IMR-90 (cell line): ENCODE measurements around the gene MAN2B1. TPM values are rescaled to one million over a fixed set of nuclear protein-coding genes. Genes with fewer than 3 reads are reported as not detected.

Experiments
- ATAC-seq: fragments of 200-7000 bp; cut with Tn5 transposase; 2 replicates; pipeline ENCODE4 v1.9.1; 2020; ENCODE audit warnings: low read depth, mild to moderate bottlenecking, moderate library complexity
- BruUV-seq: library from RNA; stranded (reverse); fragments of 400-500 nt; replicated peaks from 2 replicates; lab custom pipeline; 2021; lab: Mats Ljungman, UMichigan
- CTCF ChIA-PET: fragments of 300-600 bp; formaldehyde crosslinking; extraction: SDS; loops from one replicate; lab custom pipeline; 2021; ENCODE audit warnings: antibody characterized with exemption; lab: Yijun Ruan, JAX
- POLR2A ChIA-PET: fragments of 300-600 bp; sonication (Branson Sonifier 250); formaldehyde crosslinking; loops from one replicate; lab custom pipeline; 2022; ENCODE audit warnings: antibody characterized with exemption; ENCODE audit not compliant: unreplicated experiment; lab: Charles Lee
- DNase-seq: peaks from one replicate; pipeline ENCODE4 v3.0.0; 2013
- H2AFZ ChIP-seq: replicated peaks from 2 replicates; pipeline ENCODE3; 2013; ENCODE audit warnings: low read length, mild to moderate bottlenecking; ENCODE audit not compliant: poor library complexity
- H2AK5ac ChIP-seq: 2 replicates; pipeline ENCODE4 v1.6.1; 2013; ENCODE audit warnings: low read depth, low read length, inconsistent platforms
- H2AK9ac ChIP-seq: replicated peaks from 2 replicates; pipeline ENCODE3; 2013; ENCODE audit warnings: mild to moderate bottlenecking, low read depth, low read length, moderate library complexity; ENCODE audit not compliant: poor library complexity
- H2BK120ac ChIP-seq: 2 replicates; pipeline ENCODE4 v1.6.1; 2013; ENCODE audit warnings: low read depth, low read length, inconsistent platforms
- H2BK15ac ChIP-seq: 3 replicates; pipeline ENCODE4 v1.6.1; 2013; ENCODE audit warnings: low read depth, low read length, inconsistent platforms
- H2BK20ac ChIP-seq: 2 replicates; pipeline ENCODE4 v1.6.1; 2013; ENCODE audit warnings: low read depth, mild to moderate bottlenecking, inconsistent platforms, low read length, moderate library complexity
- H2BK5ac ChIP-seq: 2 replicates; pipeline ENCODE4 v1.6.1; 2013; ENCODE audit warnings: mild to moderate bottlenecking, low read depth, low read length, inconsistent platforms; ENCODE audit not compliant: poor library complexity, severe bottlenecking
- H3K14ac ChIP-seq: replicated peaks from 2 replicates; pipeline ENCODE4 v1.6.1; 2013; ENCODE audit warnings: low read depth, low read length, inconsistent platforms
- H3K18ac ChIP-seq: 2 replicates; pipeline ENCODE4 v1.6.1; 2013; ENCODE audit warnings: low read depth, low read length, control low read depth
- H3K23ac ChIP-seq: 2 replicates; pipeline ENCODE4 v1.6.1; 2013; ENCODE audit warnings: low read depth, low read length, inconsistent platforms
- H3K27ac ChIP-seq: 2 replicates; pipeline ENCODE4 v1.5.1; 2013; ENCODE audit warnings: mild to moderate bottlenecking, control low read depth, low read length; ENCODE audit not compliant: insufficient read depth
- H3K27me3 ChIP-seq: 2 replicates; pipeline ENCODE4 v1.6.1; 2013; ENCODE audit warnings: low read length; ENCODE audit not compliant: control insufficient read depth, insufficient read depth
- H3K36me3 ChIP-seq: 2 replicates; pipeline ENCODE4 v1.6.1; 2013; ENCODE audit warnings: low read length, mixed read lengths; ENCODE audit not compliant: control insufficient read depth, insufficient read depth
- H3K4ac ChIP-seq: 2 replicates; pipeline ENCODE4 v1.6.1; 2013; ENCODE audit warnings: low read depth, low read length, inconsistent platforms
- H3K4me1 ChIP-seq: 2 replicates; pipeline ENCODE4 v1.6.1; 2013; ENCODE audit warnings: low read length, mixed read lengths; ENCODE audit not compliant: control insufficient read depth, insufficient read depth
- H3K4me2 ChIP-seq: 2 replicates; pipeline ENCODE4 v1.6.1; 2013; ENCODE audit warnings: low read depth, mild to moderate bottlenecking, control low read depth, low read length, moderate library complexity
- H3K4me3 ChIP-seq: 2 replicates; pipeline ENCODE4 v1.5.1; 2013; ENCODE audit warnings: low read depth, mild to moderate bottlenecking, control low read depth, low read length, moderate library complexity; ENCODE audit not compliant: insufficient read depth
- H3K56ac ChIP-seq: 2 replicates; pipeline ENCODE4 v1.6.1; 2013; ENCODE audit warnings: low read length, inconsistent platforms; ENCODE audit not compliant: insufficient read depth; ENCODE audit errors: extremely low read depth
- H3K79me1 ChIP-seq, 2 experiments: 2 replicates each; pipeline ENCODE4 v1.6.1; 2013; ENCODE audit warnings: low read length in 2 of 2, inconsistent platforms in 1 of 2, low read depth in 1 of 2
- H3K9ac ChIP-seq: 2 replicates; pipeline ENCODE4 v1.6.1; 2013; ENCODE audit warnings: low read depth, low read length, control low read depth
- H3K9me1 ChIP-seq: 2 replicates; pipeline ENCODE4 v1.6.1; 2013; ENCODE audit warnings: low read length, inconsistent platforms; ENCODE audit not compliant: insufficient read depth
- H3K9me3 ChIP-seq: 2 replicates; pipeline ENCODE4 v1.6.1; 2013; ENCODE audit warnings: low read length; ENCODE audit not compliant: control insufficient read depth, insufficient read depth
- H4K20me1 ChIP-seq: 2 replicates; pipeline ENCODE4 v1.6.1; 2013; ENCODE audit warnings: low read length, inconsistent platforms; ENCODE audit not compliant: insufficient read depth
- H4K5ac ChIP-seq: 2 replicates; pipeline ENCODE4 v1.6.1; 2013; ENCODE audit warnings: mild to moderate bottlenecking, low read depth, low read length, control low read depth
- H4K8ac ChIP-seq, 2 experiments: 2 replicates each; pipeline ENCODE4 v1.6.1; 2013; ENCODE audit warnings: low read depth in 2 of 2, low read length in 2 of 2, control low read depth in 1 of 2, inconsistent platforms in 1 of 2
- H4K91ac ChIP-seq: 2 replicates; pipeline ENCODE4 v1.6.1; 2013; ENCODE audit warnings: low read depth, low read length, inconsistent platforms; ENCODE audit not compliant: insufficient read depth
- BHLHE40 ChIP-seq: fragments of 150-350 bp; IDR thresholded peaks from 2 replicates; pipeline ENCODE4 v1.6.1; 2016; ENCODE audit warnings: mild to moderate bottlenecking, low read depth, low read length
- CEBPB ChIP-seq: IDR thresholded peaks from 2 replicates; pipeline ENCODE4 v1.6.1; 2012; ENCODE audit warnings: low read depth, low read length, improper control_type of control experiment
- CHD1 ChIP-seq: IDR thresholded peaks from 2 replicates; pipeline ENCODE4 v1.6.1; 2012; ENCODE audit warnings: low read depth, low read length, improper control_type of control experiment
- CTCF ChIP-seq: conservative IDR thresholded peaks from 2 replicates; pipeline ENCODE4 v1.5.1; 2012; ENCODE audit warnings: mild to moderate bottlenecking, low read depth, low read length, improper control_type of control experiment
- ELK1 ChIP-seq: fragments of 150-350 bp; IDR thresholded peaks from 2 replicates; pipeline ENCODE4 v1.6.1; 2016; ENCODE audit warnings: low read depth, mild to moderate bottlenecking, low read length, moderate library complexity, borderline replicate concordance
- FOS ChIP-seq: fragments of 150-350 bp; IDR thresholded peaks from 2 replicates; pipeline ENCODE4 v1.6.1; 2016; ENCODE audit warnings: low read depth, low read length
- MAFK ChIP-seq: IDR thresholded peaks from 2 replicates; pipeline ENCODE4 v1.6.1; 2012; ENCODE audit warnings: low read depth, low read length, improper control_type of control experiment
- MXI1 ChIP-seq: IDR thresholded peaks from 2 replicates; pipeline ENCODE4 v1.6.1; 2012; ENCODE audit warnings: low read depth, mild to moderate bottlenecking, low read length, moderate library complexity, borderline replicate concordance
- NFE2L2 ChIP-seq: fragments of 150-350 bp; IDR thresholded peaks from 2 replicates; pipeline ENCODE4 v1.6.1; 2016; ENCODE audit warnings: low read depth, mild to moderate bottlenecking, low read length
- POLR2A ChIP-seq: IDR thresholded peaks from 2 replicates; pipeline ENCODE4 v1.6.1; 2012; ENCODE audit warnings: mild to moderate bottlenecking, low read depth, low read length
- RAD21 ChIP-seq: IDR thresholded peaks from 2 replicates; pipeline ENCODE4 v1.6.1; 2012; ENCODE audit warnings: low read length, improper control_type of control experiment
- RFX5 ChIP-seq: IDR thresholded peaks from 2 replicates; pipeline ENCODE4 v1.8.0; 2012; ENCODE audit warnings: low read depth, mild to moderate bottlenecking, low read length, moderate library complexity
- SMC3 ChIP-seq: fragments of 150-350 bp; IDR thresholded peaks from 2 replicates; pipeline ENCODE4 v1.6.1; 2016; ENCODE audit warnings: low read depth, mild to moderate bottlenecking, antibody characterized with exemption, low read length, moderate library complexity
- USF2 ChIP-seq: fragments of 150-350 bp; IDR thresholded peaks from 2 replicates; pipeline ENCODE4 v1.6.1; 2017; ENCODE audit warnings: mild to moderate bottlenecking, antibody characterized with exemption, low read length, low read depth
- WGBS, 2 experiments: methylation state at CpG; one replicate each; pipeline versions ENCODE4 v1.1.5 to v1.1.7; 2013; ENCODE audit warnings: missing lambda C conversion rate in 2 of 2; ENCODE audit not compliant: insufficient read length in 1 of 2; ENCODE audit errors: extremely low coverage in 2 of 2; 5-methylcytosine and 5-hydroxymethylcytosine counted together
- dilution Hi-C: fragments of 300-500 bp; cut with HindIII; formaldehyde crosslinking; loops from one replicate; pipeline ENCODE4 v1.14.3; 2018; ENCODE audit warnings: low sequenced_read_pairs; ENCODE audit not compliant: unreplicated experiment
- in situ Hi-C: fragments of 300-500 bp; cut with MboI; formaldehyde crosslinking; loops from 3 replicates; pipeline ENCODE4 v1.14.3; 2019; ENCODE audit warnings: low sequenced_read_pairs, inconsistent platforms, mixed read lengths
- intact Hi-C: fragments of 100-400 bp; cut with micrococcal nuclease; formaldehyde crosslinking; loops from 2 replicates; pipeline ENCODE4 v1.10.0; 2022
- polyA plus RNA-seq, 3 experiments: library from polyadenylated mRNA; depleted of rRNA; stranded (reverse); fragments of >200 nt; gene quantifications; 2 replicates each; pipeline ENCODE4 v1.2.3, GENCODE V29; 2012; ENCODE audit warnings: low replicate concordance in 1 of 3
- total RNA-seq: library from RNA; depleted of rRNA; stranded (reverse); fragments of >200 nt; gene quantifications from 2 replicates; pipeline ENCODE4 v1.2.3, GENCODE V29; 2012

The MAN2B1 gene
- total and polyA plus RNA-seq, 2 of the 4 experiments (the other 2 are of a cell fraction): 10.4 to 55.4 TPM

- Histone ChIP-seq H2BK5ac (no peak overlapping the region), H3K79me1 (peaks cover 0 to 12% of the 10 kb centered on the region in 2 experiments; a peak in 3 of 4 replicates), H3K4me3 (no peak overlapping the region), H4K5ac (no peak overlapping the region), H3K23ac (no peak overlapping the region), H2BK20ac (no peak overlapping the region), H3K56ac (no peak overlapping the region), H2BK15ac (no peak overlapping the region), H3K27me3 (no peaks in the 10 kb centered on the region), H3K9ac (no peak overlapping the region), H2BK120ac (no peak overlapping the region), H2AFZ (no peak overlapping the region), H3K9me1 (no peaks in the 10 kb centered on the region), H4K8ac (no peak overlapping the region), H3K9me3 (no peaks in the 10 kb centered on the region), H2AK5ac (no peak overlapping the region), H3K4me2 (no peak overlapping the region), H4K91ac (no peak overlapping the region), H3K4me1 (no peaks in the 10 kb centered on the region), H3K18ac (no peak overlapping the region), H2AK9ac (no peak overlapping the region), H3K27ac (no peak overlapping the region), H3K4ac (no peak overlapping the region), H4K20me1 (no peaks in the 10 kb centered on the region; the same call in 1 of the 2 replicates), H3K14ac (no peak overlapping the region), H3K36me3 (0 out of 2 replicates have a peak, but pooled peaks cover 2% of the 10 kb centered on the region)
- ChIA-PET CTCF (no interaction called here), POLR2A (no interaction called here)
- 90% methylated on average over 4 of the region's 26 CpGs; no CpG with 5 or more reads in 1 of the 2 experiments for WGBS, 2 experiments
- ATAC-seq: no peak
- in situ Hi-C loops (no loop called here), intact Hi-C loops (no loop called here), dilution Hi-C loops (no loop called here)
- no peak for DNase-seq
- BruUV-seq: no TSS peak
- TF ChIP-seq SMC3 (no peak), BHLHE40 (no peak), CHD1 (no peak), FOS (no peak), MXI1 (no peak), USF2 (no peak), CEBPB (no peak), NFE2L2 (no peak), ELK1 (no peak), CTCF (no peak), RFX5 (no peak), POLR2A (no peak), RAD21 (no peak), MAFK (no peak)
Measured at GRCh38 chr19:12689581-12690216, 23.2 kb upstream of the MAN2B1 start.
